NB4 (cell line): Measurements from ENCODE around the gene KASH5.

Source experiments
- DNase-seq: peaks from one replicate; pipeline ENCODE4 v3.0.0; 2010; ENCODE audit warnings: low read depth
- H3K4me3 ChIP-seq: one replicate; pipeline ENCODE4 v1.5.1; 2011; ENCODE audit warnings: mild to moderate bottlenecking, low read depth, low read length, moderate library complexity
- CTCF ChIP-seq: IDR thresholded peaks from one replicate; pipeline ENCODE4 v1.5.1; 2012; ENCODE audit warnings: low read depth, low read length
- MAX ChIP-seq: IDR thresholded peaks from 2 replicates; pipeline ENCODE4 v1.6.1; 2011; ENCODE audit warnings: low read depth, low read length
- MYC ChIP-seq: IDR thresholded peaks from 2 replicates; pipeline ENCODE4 v1.6.1; 2011; ENCODE audit warnings: low read depth, low read length
- POLR2A ChIP-seq: IDR thresholded peaks from 2 replicates; pipeline ENCODE4 v1.6.1; 2011; ENCODE audit warnings: mild to moderate bottlenecking; ENCODE audit not compliant: insufficient read length; ENCODE audit errors: extremely low read depth

KASH5 gene

GRCh38 chr19:49430172-49430677, 42.2 kb downstream of the KASH5 start:
- no peak overlapping the region for H3K4me3 ChIP-seq
- DNase-seq: no peak
- TF ChIP-seq MYC: no peak
- peak; percentile 12; the same call in 1 of the 2 replicates for TF ChIP-seq MAX
- no peak for TF ChIP-seq POLR2A
- TF ChIP-seq CTCF: no peak

- no peak overlapping the region for H3K4me3 ChIP-seq
- peak; percentile 97 for TF ChIP-seq MAX
- TF ChIP-seq POLR2A: no peak
- peak; percentile 57 for TF ChIP-seq CTCF
- DNase-seq: peak; percentile 69
These were observed 42.8 kb downstream of the KASH5 start for GRCh38 chr19:49430678-49431329.

GRCh38 chr19:49431330-49431749, 43.3 kb downstream of the KASH5 start:
- DNase-seq: no peak
- TF ChIP-seq CTCF (no peak), MYC (no peak), MAX (no peak), POLR2A (no peak)
- H3K4me3 ChIP-seq: no peak overlapping the region

- TF ChIP-seq MAX (no peak), POLR2A (no peak), CTCF (no peak), MYC (no peak)
- no peak overlapping the region for H3K4me3 ChIP-seq
- no peak for DNase-seq
These were observed 44.4 kb downstream of the KASH5 start for GRCh38 chr19:49432141-49433073.

- no peak for DNase-seq
- no peak overlapping the region for H3K4me3 ChIP-seq
- no peak for TF ChIP-seq MAX
- no peak for TF ChIP-seq POLR2A
- TF ChIP-seq CTCF: no peak
- no peak for TF ChIP-seq MYC
These were observed 45.3 kb downstream of the KASH5 start for GRCh38 chr19:49433240-49433901.
